ENCODE measurements around the gene TSSK3.

TSSK3 gene

GRCh38 chr1:32405672-32406467 lies 43.5 kb downstream of the TSSK3 start:
- DNase-seq: no peak

- DNase-seq: no peak
Observed at GRCh38 chr1:32406629-32407111, 44.3 kb downstream of the TSSK3 start.

- DNase-seq: no peak
Observed at GRCh38 chr1:32411261-32411660, 48.9 kb downstream of the TSSK3 start.

- DNase-seq: peak; percentile 79 to 83
Observed at GRCh38 chr1:32413507-32414185, 51.3 kb downstream of the TSSK3 start.

Measured in activated CD4-positive, alpha-beta T cell treated with anti-CD3 and anti-CD28 coated beads for 4 hours (primary cell).